Central memory CD4-positive, alpha-beta T cell (primary cell): ENCODE data around the gene LCN15.

Experiments
- DNase-seq: peaks from one replicate; pipeline ENCODE4 v3.0.0; 2022

The LCN15 gene

DNA sequence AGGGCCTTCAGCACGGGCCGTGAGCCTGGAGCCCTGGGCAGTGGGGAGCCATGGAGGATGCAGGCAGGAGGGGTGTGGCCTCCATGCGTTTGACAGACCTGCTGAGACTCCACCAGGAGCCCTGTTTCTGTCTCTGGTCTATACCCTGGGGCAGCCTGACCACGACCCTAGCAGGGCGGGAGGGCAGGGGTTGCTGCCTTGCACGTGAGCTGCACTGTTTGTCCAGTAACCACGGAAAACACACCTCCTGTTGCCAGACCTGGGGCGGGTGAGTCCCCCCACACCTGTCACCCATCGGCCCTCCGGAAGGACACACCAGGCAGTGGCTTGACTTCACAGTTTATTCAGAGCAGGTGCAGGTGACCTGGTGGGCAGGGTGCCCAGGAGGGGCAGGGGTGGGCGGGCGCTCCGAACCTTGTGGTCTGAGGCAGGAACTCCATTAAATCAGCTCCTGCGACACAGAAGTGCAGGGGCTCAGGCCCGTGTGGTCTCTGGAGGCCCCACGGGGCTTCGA, 10.2 kb downstream of the LCN15 start:
- no peak for DNase-seq

DNA sequence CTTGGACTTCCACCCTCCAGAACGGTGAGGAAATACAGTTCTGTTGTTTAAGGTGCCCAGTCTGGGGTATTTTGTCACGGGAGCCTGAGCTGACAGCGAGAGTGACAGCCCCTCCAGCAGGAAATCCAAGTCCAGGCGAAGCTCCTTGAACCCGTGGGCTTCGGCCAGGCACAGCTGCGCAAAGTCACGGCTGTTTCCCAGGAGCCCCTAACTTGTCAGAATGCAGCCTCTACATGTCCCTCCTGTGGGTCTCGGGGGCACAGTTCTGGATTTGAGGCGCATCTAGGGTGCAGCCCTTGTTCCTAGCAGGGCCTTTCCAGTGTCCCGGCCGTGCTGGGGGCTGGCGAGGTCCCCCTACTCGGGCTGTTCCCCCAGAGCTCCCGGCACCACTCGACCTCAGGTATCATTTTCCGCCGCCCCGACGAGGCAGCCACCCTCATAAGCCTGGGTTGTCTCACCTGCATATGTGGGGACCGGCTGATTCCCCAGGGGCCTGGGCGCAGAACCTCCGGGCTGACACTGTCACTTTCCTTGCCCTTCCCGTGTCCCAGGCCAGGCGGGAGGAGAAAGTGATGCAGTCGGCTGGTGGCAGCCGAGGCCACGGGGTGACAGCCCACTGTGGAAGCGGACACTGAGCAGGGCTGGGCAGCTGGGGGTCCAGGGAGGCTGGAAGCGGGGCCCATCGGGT, 10.8 kb downstream of the LCN15 start:
- DNase-seq: no peak

DNA sequence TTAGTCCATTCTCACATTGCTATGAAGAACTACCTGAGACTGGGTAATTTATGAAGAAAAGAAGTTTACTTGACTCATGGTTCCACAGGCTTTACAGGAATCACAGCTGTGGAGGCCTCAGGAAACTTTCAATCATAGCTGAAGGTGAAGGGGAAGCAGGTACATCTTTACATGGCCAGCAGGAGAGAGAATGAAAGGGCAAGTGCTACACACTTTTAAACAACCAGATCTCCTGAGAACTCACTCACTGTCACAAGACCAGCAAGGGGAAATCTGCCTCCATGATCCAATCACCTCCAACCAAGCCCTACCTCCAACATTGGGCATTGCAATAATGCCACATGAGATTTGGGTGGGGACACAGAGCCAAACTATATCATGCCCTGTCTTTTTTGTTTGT, 12.5 kb downstream of the LCN15 start:
- no peak for DNase-seq

DNA sequence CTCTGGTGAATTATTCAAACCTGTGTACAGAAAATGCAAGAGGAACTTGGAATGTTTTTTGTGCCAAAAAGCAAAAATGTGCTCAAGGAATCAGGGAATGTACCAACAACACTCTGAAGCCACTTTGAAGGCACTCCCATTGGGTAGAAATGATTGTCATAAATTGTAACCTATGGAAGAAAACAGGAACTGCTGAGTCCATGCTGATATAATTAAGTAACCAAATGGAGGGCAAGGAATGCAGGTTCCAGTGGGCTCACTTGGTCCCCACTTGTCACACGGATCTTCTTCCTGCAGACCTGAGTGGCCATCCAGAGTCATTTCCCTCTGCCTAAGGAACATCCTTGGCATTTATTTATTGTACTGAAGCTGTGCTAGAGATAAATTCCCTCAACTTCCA, 13.1 kb downstream of the LCN15 start:
- no peak for DNase-seq

DNA sequence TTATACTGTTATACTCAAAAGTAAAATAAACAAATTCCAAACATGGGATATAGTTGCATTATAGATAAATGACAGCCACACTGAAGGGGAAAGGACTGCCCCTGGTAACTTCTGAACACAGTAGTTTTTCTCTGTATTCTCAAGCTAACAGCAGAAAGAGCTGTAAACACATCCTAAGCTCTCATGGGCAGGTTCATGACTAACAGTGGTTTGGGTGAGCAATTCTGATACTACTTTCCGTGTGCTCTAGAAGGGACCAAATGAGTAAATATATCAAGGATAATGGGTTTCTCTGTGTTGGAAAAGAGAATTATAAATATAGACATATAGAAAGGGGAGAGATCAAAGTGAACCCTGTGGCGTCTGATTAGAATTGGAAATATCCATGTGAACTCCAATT, 13.8 kb downstream of the LCN15 start:
- no peak for DNase-seq

DNA sequence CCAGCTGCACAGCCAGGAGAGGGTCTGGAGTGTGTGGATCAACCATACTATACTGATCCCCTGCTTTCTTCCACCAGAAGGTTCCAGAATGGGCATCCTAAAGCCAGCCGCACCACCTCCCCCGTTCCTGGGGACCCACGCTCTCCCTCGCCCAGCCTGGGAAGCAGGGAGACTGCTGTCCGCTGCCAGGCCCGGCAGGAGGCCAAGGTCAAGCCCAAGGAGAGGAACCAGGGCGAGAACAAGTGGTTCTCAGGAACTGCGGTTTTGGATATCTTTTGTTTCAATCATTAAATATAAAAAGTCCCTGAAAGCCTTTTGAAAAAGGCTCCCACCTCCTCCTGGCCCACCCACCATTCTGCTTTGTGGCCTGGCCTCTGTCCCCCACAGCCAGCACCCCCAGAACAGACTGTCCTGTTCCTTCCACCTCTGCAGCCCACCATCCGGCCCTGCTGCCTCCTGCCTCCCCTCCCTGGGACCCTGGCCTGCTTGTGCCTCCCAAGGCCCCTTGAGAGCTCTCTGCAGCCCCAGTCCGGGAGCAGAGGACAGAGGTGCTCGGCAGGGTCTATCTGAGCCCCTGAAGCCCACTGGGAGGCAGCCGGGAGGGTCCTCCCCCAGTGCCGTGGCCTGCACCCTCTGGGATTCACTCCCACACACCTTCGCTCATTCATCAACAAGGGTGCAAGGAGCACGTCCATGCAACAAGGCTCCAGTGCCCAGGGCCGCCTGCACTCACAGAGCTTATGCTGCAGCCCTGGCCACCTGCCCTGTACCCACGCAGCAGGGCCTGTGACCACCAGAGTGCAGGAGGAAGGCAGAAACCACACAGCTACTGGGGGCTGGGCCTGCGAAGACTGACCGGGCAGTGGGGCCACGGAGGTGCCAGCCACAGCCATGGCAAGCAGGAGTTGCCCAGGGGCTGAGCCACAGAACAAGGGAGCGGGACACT, 15.4 kb downstream of the LCN15 start:
- no peak for DNase-seq

DNA sequence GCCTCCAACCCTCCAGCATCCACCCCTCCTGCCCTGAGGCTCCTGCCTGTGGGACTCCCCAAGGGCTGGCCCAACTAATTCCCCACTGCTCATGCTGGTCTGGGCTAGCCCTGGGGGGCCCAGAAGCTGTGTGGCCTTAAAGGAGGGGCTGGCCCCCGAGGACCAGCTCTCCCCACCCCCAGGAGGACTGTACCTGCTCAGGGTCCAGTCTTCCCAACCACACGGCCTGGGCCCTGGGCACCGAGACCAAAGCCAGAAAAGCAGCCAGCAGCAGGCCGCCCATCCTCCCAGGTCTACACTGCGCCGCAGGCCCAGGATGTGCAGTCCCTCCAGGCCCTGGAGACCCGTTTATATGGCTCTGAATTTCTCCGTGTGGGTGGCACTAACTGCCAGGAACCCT, 16.1 kb downstream of the LCN15 start, which contains the start of gene LCN6:
LCN6 (minus strand) TSS at position 325 of the 400 bp plus-strand sequence; CDS start at position 283, 42 bp downstream.
- DNase-seq: no peak

DNA sequence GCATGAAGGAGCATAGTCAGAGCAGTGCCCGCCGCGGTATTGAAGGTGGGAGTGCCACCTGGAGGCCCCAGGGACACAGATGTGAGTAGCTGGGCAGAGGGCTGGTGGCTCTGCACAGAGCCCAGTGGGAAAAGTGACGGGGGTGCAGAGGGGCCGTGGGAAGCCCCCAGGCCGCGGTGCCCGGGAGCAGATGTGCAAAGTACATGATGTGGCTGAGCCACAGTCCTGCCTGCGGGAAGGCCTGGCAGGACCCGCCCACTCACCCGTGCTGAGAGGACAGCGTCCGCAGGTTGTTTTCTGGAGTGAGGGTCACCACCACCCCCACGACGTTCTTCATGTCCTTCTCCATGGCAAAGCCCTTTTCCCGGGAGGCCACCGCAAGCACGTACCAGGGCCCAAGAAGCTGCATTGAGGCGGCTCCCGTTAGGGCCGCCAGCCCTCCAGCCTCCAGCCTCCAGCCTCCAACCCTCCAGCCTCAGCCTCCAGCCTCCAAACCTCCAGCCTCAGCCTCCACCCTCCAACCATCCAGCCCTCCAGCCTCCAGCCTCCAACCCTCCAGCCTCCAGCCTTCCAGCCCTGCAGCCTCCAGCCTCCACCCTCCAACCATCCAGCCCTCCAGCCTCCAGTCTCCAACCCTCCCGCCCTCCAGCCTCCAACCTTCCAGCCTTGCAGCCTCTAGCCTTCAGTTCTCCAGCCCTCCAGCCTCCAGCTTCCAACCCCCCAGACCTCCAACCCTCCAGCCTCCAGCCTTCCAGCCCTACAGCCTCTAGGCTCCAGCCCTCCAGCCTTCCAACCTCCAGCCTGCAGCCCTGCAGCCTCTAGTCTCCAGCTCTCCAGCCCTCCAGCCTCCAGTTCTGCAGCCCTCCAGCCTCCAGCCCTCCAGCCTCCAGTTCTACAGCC, 16.9 kb downstream of the LCN15 start:
- DNase-seq: no peak

DNA sequence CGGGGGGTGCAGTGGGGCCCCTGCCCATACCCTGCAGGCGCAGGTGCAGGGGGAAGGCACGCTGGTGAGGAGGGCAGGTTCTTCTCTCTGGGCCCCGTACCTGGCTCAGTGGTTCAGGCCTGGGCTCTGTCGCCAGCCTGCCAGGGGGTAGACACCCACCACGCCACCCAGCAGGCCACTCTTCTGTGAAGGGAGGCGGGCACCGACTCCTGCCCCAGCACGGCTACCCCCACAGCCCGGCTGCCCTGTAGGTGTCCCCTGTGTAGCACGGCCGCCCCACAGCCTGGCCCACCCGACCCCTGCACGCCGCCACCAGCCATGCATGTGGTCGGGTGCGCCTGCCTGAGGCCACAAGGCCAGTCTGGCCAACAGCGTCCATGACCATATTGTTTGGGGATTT, 17.7 kb downstream of the LCN15 start:
- no peak for DNase-seq

DNA sequence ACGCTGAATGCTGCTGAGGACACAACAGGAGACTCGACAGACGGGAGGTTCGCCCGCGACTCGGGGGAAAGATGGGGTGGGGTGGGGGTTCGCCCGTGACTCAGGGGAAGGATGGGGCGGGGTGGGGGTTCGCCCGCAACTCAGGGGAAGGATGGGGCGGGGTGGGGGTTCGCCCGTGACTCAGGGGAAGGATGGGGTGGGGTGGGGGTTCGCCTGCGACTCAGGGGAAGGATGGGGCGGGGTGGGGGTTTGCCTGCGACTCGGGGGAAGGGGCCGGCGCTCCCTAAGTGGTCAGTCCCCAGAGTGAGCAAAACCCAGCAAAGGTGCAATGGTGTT, 18.2 kb downstream of the LCN15 start:
- no peak for DNase-seq

DNA sequence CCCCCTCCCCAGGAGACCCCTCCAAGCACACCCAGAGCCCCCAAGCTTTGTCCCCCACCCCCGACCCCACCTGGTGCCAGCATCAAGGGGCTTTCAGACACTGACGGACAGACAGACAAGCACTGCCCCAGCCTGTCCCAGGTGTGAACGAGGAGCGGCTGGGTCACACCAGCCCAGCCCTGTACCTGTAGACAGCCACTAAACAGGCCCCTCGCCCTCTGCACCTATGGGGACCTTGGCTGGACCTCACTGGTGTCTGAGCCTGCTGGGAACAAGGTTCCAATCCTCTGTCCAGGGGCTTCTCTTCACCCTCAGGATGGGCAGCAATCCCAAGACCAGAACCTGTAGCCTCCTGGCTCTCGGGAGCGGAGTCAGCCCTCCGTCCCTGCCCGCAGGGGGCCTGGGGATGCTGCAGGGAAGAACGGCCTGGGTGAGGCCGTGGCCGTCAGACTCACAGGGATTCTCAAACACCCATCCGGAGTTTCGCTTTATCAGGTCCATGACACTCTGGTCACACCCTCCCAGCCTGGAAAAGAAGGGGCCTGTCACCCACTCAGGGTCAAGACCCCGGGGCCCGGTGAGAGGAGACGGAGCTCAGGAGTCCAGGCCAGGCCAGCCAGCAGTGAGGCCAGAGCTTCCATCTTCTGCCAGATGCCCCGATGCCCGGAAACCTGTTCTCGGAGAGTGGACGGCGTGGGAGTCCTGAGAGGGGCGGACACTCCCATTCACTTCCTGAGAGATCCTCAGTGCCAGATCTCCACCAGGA, 18.7 kb downstream of the LCN15 start:
- DNase-seq: no peak

DNA sequence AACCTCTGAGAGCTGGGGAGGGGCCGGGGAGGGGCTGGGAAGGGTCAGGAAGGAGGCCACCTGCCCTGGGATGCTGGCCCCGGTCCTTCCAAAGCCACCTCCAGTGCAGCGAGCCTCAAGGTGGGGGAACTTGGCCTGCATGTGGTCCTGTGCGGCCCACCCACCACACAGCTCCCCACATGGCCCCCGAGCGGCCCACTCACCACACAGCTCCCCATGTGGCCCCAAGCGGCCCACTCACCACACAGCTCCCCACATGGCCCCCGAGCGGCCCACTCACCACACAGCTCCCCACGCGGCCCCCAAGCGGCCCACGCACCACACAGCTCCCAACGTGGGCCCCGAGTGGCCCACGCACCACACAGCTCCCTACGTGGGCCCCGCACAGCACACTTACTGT, 19.5 kb downstream of the LCN15 start:
- no peak for DNase-seq

DNA sequence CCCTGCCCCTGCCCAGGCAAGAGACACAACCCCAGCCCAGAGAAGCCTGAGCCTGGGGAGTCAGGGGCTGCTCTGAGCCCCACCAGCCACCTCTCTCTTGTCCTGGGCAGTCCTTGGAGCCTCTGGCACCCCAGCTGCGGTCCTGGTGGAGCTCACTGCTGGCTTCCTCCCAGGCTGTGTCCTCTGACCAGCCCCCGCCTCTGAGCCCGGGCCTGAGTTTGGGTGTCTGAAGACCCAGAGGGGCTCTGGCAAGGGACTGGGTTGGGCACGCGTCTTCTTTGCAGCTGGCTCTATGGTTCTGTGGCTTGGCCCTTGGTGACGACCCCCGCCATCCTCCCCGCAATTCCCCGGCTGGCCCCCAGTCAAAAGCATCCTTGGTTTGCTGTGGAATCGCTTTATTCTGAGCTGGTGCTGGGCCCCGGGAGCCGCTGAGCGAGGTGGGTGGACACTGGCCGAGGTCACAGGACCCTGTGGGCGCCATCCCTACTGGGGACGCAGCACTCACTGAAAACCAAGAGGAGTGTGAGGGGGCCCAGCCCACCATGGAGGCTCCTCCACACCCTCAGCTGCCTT, 20.6 kb downstream of the LCN15 start:
- no peak for DNase-seq

DNA sequence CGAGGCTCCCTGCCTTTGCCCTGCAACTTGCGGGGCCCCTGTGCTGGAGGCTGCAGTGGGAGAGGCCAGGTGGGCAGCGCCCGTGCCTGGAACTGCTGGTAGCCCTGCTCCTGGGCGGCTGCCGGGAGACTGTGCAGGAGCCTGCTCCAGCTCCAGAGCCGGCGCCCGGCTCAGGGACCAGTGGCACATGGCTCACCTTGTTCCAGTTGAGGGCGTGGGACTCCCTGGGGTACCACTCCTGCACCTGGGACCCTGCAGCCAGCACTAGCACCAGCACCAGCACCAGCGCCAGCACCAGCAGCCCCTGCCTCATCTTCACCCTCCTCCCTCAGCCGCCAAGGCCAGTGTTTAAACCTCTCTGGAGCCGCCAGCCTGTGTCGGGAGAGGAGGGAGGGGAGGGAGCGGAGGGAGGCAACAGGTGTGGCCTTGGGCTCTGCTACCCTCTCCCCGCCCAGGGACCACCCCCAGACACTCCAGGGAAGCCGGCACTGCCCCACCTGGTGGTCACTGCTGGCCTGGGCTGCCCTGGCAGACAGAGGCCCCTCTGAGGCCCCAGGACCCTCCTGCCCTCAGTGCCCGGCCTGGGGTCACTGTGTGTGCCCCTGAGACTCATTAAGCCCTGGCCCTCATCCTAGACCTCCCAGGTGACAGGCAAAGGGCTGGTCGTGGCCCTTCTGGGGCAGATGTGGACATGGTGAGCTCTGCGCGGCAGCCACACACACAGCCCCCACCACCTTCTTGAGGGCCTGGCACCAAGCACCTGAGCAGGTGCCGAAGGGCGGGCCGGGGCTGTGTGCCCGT, 21.5 kb downstream of the LCN15 start, which contains the start of gene LCN10:
LCN10 (minus strand) TSS at position 350 of the 801 bp plus-strand sequence; CDS start at position 313, 37 bp downstream.
- no peak for DNase-seq

DNA sequence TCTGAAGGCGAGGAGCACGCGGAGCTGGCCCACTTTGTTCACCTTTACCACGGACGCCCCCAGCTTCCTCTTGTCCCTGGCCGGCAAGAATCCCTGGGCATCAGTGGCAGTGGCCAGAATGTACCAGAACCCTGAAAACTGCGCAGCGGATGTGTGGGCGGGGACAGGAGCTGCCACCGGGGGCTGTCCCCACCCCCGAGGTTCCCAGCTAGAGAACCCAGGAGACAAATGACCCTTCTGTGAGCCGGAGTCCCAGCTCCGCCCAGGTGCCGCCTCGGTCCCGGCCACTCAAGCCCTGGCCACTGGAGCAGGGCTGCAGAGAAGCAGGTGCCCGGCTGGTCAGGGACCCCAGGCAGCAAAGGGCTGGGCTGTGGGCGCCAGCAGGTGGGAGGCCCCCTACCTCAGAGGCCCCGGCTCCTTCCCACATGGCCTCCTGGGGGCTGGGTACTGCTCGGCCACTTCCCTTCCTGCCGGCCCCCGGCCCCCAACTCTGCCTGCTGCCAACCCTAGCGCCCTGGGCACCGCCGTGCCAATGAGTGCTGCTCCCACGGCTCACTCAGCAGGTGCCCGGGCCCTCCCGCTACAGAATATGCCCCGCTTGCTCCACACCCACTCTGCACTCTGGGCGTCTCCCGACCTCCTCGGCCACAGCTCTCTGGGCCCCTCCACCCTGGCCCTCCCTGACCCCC, 22.3 kb downstream of the LCN15 start:
- no peak for DNase-seq

DNA sequence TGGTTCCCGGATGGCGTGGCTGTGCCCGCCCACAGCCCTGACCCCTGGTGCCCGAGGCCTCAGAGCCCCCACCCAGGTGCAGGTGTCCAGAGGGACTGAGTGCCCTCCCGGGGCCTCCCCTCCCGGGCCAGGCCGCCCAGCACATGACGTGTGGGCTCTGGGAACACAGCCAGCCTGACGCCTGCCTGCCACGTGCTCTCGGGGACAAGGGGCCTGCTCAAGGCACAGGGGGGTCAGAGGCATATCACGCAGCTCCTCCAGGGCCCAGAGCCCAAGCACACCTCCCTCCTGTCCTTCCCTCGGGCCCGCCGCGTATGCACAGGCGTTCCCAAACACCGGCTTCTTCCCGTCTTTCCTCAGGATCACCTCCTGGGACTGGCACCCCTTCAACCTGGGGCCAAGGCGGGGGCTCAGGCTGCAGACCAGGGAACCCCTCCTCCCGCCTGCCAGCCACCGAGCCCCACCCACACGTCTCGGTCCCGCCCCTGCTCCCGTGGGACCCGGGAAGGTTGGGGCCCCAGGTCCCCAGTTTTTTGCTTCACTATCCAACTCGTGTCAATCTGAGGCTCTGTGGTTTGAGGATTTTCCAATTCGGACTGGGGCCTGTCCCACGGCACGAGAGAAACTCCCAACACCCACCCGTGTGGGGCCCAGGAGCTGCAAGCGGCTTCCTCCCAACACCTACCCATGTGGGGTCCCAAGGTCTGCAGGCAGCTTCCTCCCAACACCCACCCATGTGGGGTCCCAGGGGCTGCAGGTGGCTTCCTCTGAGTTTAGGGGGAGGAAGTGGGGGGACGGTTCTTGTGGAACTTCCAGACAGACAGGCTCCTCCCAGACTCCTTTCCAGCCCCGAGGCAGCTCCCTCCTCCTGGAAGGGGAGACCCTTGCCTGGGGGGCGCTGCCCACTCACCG, 23.1 kb downstream of the LCN15 start:
- DNase-seq: no peak

DNA sequence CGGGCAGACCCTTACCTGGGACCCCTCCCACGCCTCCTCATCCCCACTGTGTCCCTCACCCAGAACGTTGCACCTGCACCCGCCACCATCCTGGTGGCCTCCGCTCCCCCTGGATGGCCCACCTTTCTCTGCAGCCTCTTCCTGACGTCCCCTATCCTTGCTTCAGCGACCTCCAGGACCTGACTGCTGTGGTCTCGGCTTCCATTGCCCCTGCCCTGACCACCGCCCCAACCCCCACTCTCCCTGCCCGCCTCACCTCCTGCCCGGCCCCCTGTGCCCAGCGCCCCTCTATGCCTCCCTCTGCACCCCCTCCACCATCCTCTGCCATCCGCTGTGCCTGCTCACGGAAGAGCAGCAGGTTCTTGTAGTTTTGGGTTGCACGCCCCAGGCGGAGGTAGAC, 23.8 kb downstream of the LCN15 start:
- no peak for DNase-seq

DNA sequence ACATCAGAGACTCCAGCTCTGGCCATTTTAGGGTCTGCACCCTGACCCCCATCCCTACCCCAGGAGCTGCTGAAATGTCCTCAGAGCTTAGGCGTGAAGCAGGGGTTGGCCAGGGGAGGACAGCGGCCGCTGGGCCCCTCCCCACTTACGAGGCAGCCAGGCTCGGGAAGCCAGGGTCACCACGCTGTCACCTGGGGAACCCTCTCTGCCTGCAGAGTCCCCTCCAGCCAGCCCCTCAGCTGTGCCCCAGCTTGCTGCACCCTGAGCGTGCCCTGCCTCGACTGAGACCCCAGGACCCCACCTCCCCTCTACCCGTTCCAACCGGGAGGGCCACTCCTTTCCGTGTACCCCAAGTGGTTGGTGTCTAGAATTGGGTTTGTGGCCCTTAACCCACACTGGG, 24.2 kb downstream of the LCN15 start:
- DNase-seq: no peak

DNA sequence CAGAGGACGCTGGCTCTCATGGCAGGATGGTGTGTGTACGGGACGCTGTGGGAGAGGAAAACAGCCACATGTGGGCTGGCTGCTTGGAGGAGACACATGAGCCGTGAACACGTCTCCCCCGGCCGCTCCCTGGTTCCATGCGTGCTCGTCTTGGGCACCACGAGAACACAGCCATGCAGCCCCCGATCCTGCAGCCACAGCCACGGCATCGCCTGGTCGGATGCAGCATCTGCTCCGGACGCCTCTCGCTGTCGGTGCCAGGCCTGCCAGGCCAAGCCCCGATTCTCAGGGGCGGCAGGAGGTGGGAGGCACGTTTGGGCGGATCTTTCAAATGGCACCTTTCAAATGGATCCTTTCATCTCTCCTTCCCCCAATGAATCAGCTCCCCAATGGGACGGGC, 24.8 kb downstream of the LCN15 start:
- DNase-seq: no peak
